ENCODE measurements around the gene TLK2.
"Not testable (repeated sequence)": the region's sequence is repeated elsewhere in the genome, so short reads cannot be mapped to it uniquely, and the experiment has no call there.

- not testable (repeated sequence) for TF ChIP-seq CTCF (conservative IDR thresholded peaks at IDR 0.05 in 1 of 2, IDR thresholded peaks at IDR 0.05 in 1 of 2; ENCODE audit: extremely low read depth in 1 of 2, insufficient read depth in 1 of 2, low read depth in 1 of 2, low read length in 2 of 2); EZH2 (IDR thresholded peaks at IDR 0.05; ENCODE audit: borderline replicate concordance, low read length)
Observed at GRCh38 chr17:62511014-62511413, 32.4 kb downstream of the TLK2 start.
